AG04449 (cell line): ENCODE data around the gene APOL6.

ENCODE experiments used
- CTCF ChIA-PET: fragments of 350-600 bp; formaldehyde crosslinking; extraction: SDS; loops from one replicate; lab custom pipeline; 2021; ENCODE audit warnings: antibody characterized with exemption; lab: Yijun Ruan, JAX
- POLR2A ChIA-PET: fragments of 400-600, 350-600 bp; formaldehyde crosslinking; extraction: SDS; loops from one replicate; lab custom pipeline; 2020; ENCODE audit warnings: antibody characterized with exemption, inconsistent platforms; lab: Yijun Ruan, JAX
- DNase-seq: peaks from one replicate; pipeline ENCODE4 v3.0.0-alpha.2; 2010; ENCODE audit warnings: low read depth, low spot score
- H3K4me3 ChIP-seq: 2 replicates; pipeline ENCODE4 v1.5.1; 2011; ENCODE audit warnings: low read depth, mild to moderate bottlenecking, control low read depth, low read length
- CTCF ChIP-seq: IDR thresholded peaks from one replicate; pipeline ENCODE4 v1.5.1; 2011; ENCODE audit warnings: mild to moderate bottlenecking, moderate library complexity, low read length, control low read depth, inconsistent platforms; ENCODE audit not compliant: insufficient read depth; ENCODE audit errors: missing control alignments

The APOL6 gene

GRCh38 chr22:35717572-35717971, 69.3 kb downstream of the APOL6 start, which contains the start of gene APOL5:
TSS of gene APOL5 (plus strand) at chr22:35717872. CDS start at chr22:35717872, 0 bp downstream.
- no peak for TF ChIP-seq CTCF
- no peak within 1 kb of the TSS for H3K4me3 ChIP-seq
- DNase-seq, result no peak
- ChIA-PET CTCF (no interaction called here), POLR2A (no interaction called here)
